Suppressor macrophage treated with lipopolysaccharide for 1 hour (primary cell): ENCODE data around the gene PODN.
A peak's percentile ranks its signal among the peaks of the same experiment; 100 is the strongest.

ENCODE experiments used
- DNase-seq, 3 donors: peaks; one replicate each; pipeline ENCODE4 v3.0.0-alpha.2; 2020 to 2022

The PODN gene

GRCh38 chr1:53116933-53117600, 55.1 kb downstream of the PODN start:
- DNase-seq = no peak

- DNase-seq = no peak
These were observed 55.8 kb downstream of the PODN start for GRCh38 chr1:53117836-53118235.

- DNase-seq = no peak
These were observed 58.6 kb downstream of the PODN start for GRCh38 chr1:53120659-53121058.

- DNase-seq = no peak
These were observed 59.5 kb downstream of the PODN start for GRCh38 chr1:53121319-53122172.

GRCh38 chr1:53122201-53122885, 60.3 kb downstream of the PODN start:
- DNase-seq = peak; percentile 68 to 79 (median 75)

GRCh38 chr1:53122961-53123413, 61.0 kb downstream of the PODN start:
- no peak for DNase-seq

GRCh38 chr1:53123453-53124140, 61.6 kb downstream of the PODN start:
- no peak for DNase-seq

GRCh38 chr1:53125122-53125521, 63.1 kb downstream of the PODN start:
- no peak for DNase-seq

GRCh38 chr1:53125623-53126360, 63.8 kb downstream of the PODN start:
- DNase-seq = no peak

- no peak for DNase-seq
These were observed 64.5 kb downstream of the PODN start for GRCh38 chr1:53126495-53126894.

GRCh38 chr1:53127546-53127945, 65.5 kb downstream of the PODN start:
- no peak for DNase-seq

GRCh38 chr1:53128401-53128800, 66.4 kb downstream of the PODN start:
- no peak for DNase-seq

- DNase-seq = no peak
These were observed 68.0 kb downstream of the PODN start for GRCh38 chr1:53129891-53130597.

- DNase-seq = no peak
These were observed 68.5 kb downstream of the PODN start for GRCh38 chr1:53130598-53130877.

- no peak for DNase-seq
These were observed 69.0 kb downstream of the PODN start for GRCh38 chr1:53130878-53131589.

- DNase-seq = no peak
These were observed 69.6 kb downstream of the PODN start for GRCh38 chr1:53131590-53131938.

- no peak for DNase-seq
These were observed 70.2 kb downstream of the PODN start for GRCh38 chr1:53132176-53132575.

- DNase-seq = no peak
These were observed 71.4 kb downstream of the PODN start for GRCh38 chr1:53133261-53134041.

GRCh38 chr1:53134042-53134485, 72.1 kb downstream of the PODN start:
- DNase-seq = no peak
